Midbrain (tissue), 1 donor: ENCODE data around the gene HSD17B8.
A peak's percentile ranks its signal among the peaks of the same experiment; 100 is the strongest.

Source experiments
- DNase-seq: peaks from one replicate; lab custom pipeline; 2025; lab: John Stamatoyannopoulos, UW

Gene HSD17B8

GRCh38 chr6:33191383-33192104 is 12.9 kb upstream of the HSD17B8 start:
- DNase-seq: no peak

- DNase-seq: no peak
Measured at GRCh38 chr6:33192105-33192646, 12.3 kb upstream of the HSD17B8 start, which contains the start of gene COL11A2. Gene COL11A2, minus strand, starts transcription at chr6:33192467. Its CDS starts 227 bp downstream, at chr6:33192240.

GRCh38 chr6:33192671-33193602 is 11.5 kb upstream of the HSD17B8 start:
- peak; percentile 72 for DNase-seq

GRCh38 chr6:33193619-33194018 is 10.8 kb upstream of the HSD17B8 start:
- no peak for DNase-seq

- DNase-seq: no peak
Measured at GRCh38 chr6:33194431-33194979, 9.9 kb upstream of the HSD17B8 start.

GRCh38 chr6:33195304-33196165 is 8.9 kb upstream of the HSD17B8 start:
- no peak for DNase-seq

GRCh38 chr6:33197431-33198048 is 6.9 kb upstream of the HSD17B8 start:
- peak; percentile 57 for DNase-seq

GRCh38 chr6:33198159-33198852 is 6.1 kb upstream of the HSD17B8 start:
- DNase-seq: no peak

- DNase-seq: no peak
Measured at GRCh38 chr6:33198853-33199436, 5.5 kb upstream of the HSD17B8 start.

- DNase-seq: peak; percentile 75
Measured at GRCh38 chr6:33199687-33200218, 4.7 kb upstream of the HSD17B8 start.

- DNase-seq: peak; percentile 99
Measured at GRCh38 chr6:33200219-33201146, 4.0 kb upstream of the HSD17B8 start, which contains the start of the genes RXRB and SLC39A7. Gene RXRB, minus strand, starts transcription at chr6:33200665. Its CDS starts 189 bp downstream, at chr6:33200476. Gene SLC39A7, plus strand, starts transcription at chr6:33200867. Its CDS starts 379 bp downstream, at chr6:33201246.

- no peak for DNase-seq
Measured at GRCh38 chr6:33201147-33201545, 3.3 kb upstream of the HSD17B8 start.

GRCh38 chr6:33201935-33202334 is 2.5 kb upstream of the HSD17B8 start:
- no peak for DNase-seq

GRCh38 chr6:33202799-33203198 is 1.7 kb upstream of the HSD17B8 start:
- DNase-seq: no peak

- DNase-seq: no peak
Measured at GRCh38 chr6:33203443-33204164, 851 bp upstream of the HSD17B8 start.

GRCh38 chr6:33204165-33204414 is 365 bp upstream of the HSD17B8 start:
- no peak for DNase-seq

- DNase-seq: no peak
Measured at GRCh38 chr6:33205191-33206026, 954 bp downstream of the HSD17B8 start.
